Loucy (cell line): Measurements from ENCODE around the gene JPT2.

Experiments
- H2AFZ ChIP-seq: fragments of 200-600 bp; sonication (generic); 2 replicates; pipeline ENCODE4 v1.6.0; 2016; ENCODE audit warnings: antibody characterized with exemption, mild to moderate bottlenecking, low read length, moderate library complexity
- H3F3A ChIP-seq: fragments of 200-600 bp; 2 replicates; pipeline ENCODE4 v1.6.0; 2016; ENCODE audit warnings: antibody characterized with exemption, low read depth, mild to moderate bottlenecking
- H3K27me3 ChIP-seq: fragments of 200-600 bp; sonication (generic); 2 replicates; pipeline ENCODE4 v1.6.1; 2014; ENCODE audit warnings: low read length, mild to moderate bottlenecking; ENCODE audit not compliant: insufficient read depth, poor library complexity, severe bottlenecking
- H3K36me3 ChIP-seq: fragments of 200-600 bp; sonication (generic); 2 replicates; pipeline ENCODE4 v1.6.1; 2016; ENCODE audit warnings: low read length; ENCODE audit not compliant: insufficient read depth
- H3K4me1 ChIP-seq: fragments of 200-600 bp; sonication (generic); 2 replicates; pipeline ENCODE4 v1.5.1; 2014; ENCODE audit warnings: low read length, mild to moderate bottlenecking; ENCODE audit not compliant: insufficient read depth, poor library complexity, severe bottlenecking
- H3K4me2 ChIP-seq: fragments of 200-600 bp; sonication (generic); 2 replicates; pipeline ENCODE4 v1.6.0; 2014; ENCODE audit warnings: antibody characterized with exemption, low read length, low read depth, mild to moderate bottlenecking; ENCODE audit not compliant: poor library complexity, severe bottlenecking
- H3K4me3 ChIP-seq: fragments of 200-600 bp; sonication (generic); 2 replicates; pipeline ENCODE4 v1.5.1; 2014; ENCODE audit warnings: low read length, mild to moderate bottlenecking, mixed read lengths; ENCODE audit not compliant: poor library complexity, severe bottlenecking
- H3K79me2 ChIP-seq: fragments of 200-600 bp; sonication (generic); 2 replicates; pipeline ENCODE4 v1.6.1; 2014; ENCODE audit warnings: low read length; ENCODE audit not compliant: insufficient read depth
- H3K9ac ChIP-seq: fragments of 200-600 bp; sonication (generic); 2 replicates; pipeline ENCODE4 v1.6.0; 2014; ENCODE audit warnings: mild to moderate bottlenecking, low read depth, low read length, moderate library complexity; ENCODE audit not compliant: poor library complexity, severe bottlenecking
- H3K9me2 ChIP-seq: fragments of 200-600 bp; sonication (generic); replicated peaks from 2 replicates; pipeline ENCODE4 v1.6.1; 2016; ENCODE audit warnings: low read depth, low read length, mixed read lengths
- H3K9me3 ChIP-seq: fragments of 200-600 bp; sonication (generic); 2 replicates; pipeline ENCODE4 v1.6.1; 2014; ENCODE audit warnings: mild to moderate bottlenecking, antibody characterized with exemption, low read length, low read depth; ENCODE audit not compliant: insufficient read depth
- H4K20me1 ChIP-seq: fragments of 200-600 bp; sonication (generic); 2 replicates; pipeline ENCODE4 v1.6.0; 2014; ENCODE audit warnings: antibody characterized with exemption, low read length, mild to moderate bottlenecking; ENCODE audit not compliant: insufficient read depth, poor library complexity, severe bottlenecking
- CTCF ChIP-seq: fragments of 200-600 bp; sonication (generic); conservative IDR thresholded peaks from 2 replicates; pipeline ENCODE4 v1.5.1; 2014; ENCODE audit warnings: mild to moderate bottlenecking, antibody characterized with exemption, low read length
- EZH2phosphoT487 ChIP-seq: fragments of 200-600 bp; IDR thresholded peaks from 2 replicates; pipeline ENCODE4 v1.6.1; 2018; ENCODE audit warnings: antibody characterized with exemption, mild to moderate bottlenecking, moderate library complexity, borderline replicate concordance

The JPT2 gene

GRCh38 chr16:1746693-1747195 lies 68.7 kb downstream of the JPT2 start:
- H3K4me2 ChIP-seq = no peak overlapping the region

GRCh38 chr16:1747934-1748333 lies 69.9 kb downstream of the JPT2 start:
- Histone ChIP-seq H3K9me3 (no peaks in the 10 kb centered on the region), H3F3A (no peaks in the 10 kb centered on the region), H3K27me3 (no peaks in the 10 kb centered on the region), H3K4me3 (no peak overlapping the region), H3K36me3 (peaks cover 4% of the 10 kb centered on the region; the same call in 1 of the 2 replicates), H2AFZ (no peak overlapping the region), H3K9me2 (no peaks in the 10 kb centered on the region), H3K4me2 (no peak overlapping the region), H4K20me1 (no peaks in the 10 kb centered on the region), H3K4me1 (no peaks in the 10 kb centered on the region), H3K9ac (no peak overlapping the region), H3K79me2 (no peaks in the 10 kb centered on the region)
- TF ChIP-seq EZH2phosphoT487 (no peak), CTCF (no peak)

More at GRCh38 chr16:1746693-1747195, 68.7 kb downstream of the JPT2 start:
- TF ChIP-seq EZH2phosphoT487 (no peak), CTCF (no peak)
- Histone ChIP-seq H3F3A (no peaks in the 10 kb centered on the region), H3K36me3 (peaks cover 4% of the 10 kb centered on the region; the same call in 1 of the 2 replicates), H2AFZ (no peak overlapping the region), H3K4me3 (no peak overlapping the region), H3K9ac (no peak overlapping the region), H3K4me1 (no peaks in the 10 kb centered on the region), H3K79me2 (no peaks in the 10 kb centered on the region), H4K20me1 (no peaks in the 10 kb centered on the region), H3K9me3 (no peaks in the 10 kb centered on the region), H3K9me2 (no peaks in the 10 kb centered on the region), H3K27me3 (no peaks in the 10 kb centered on the region)

GRCh38 chr16:1749152-1750117 lies 71.4 kb downstream of the JPT2 start:
- no peak for TF ChIP-seq CTCF
- TF ChIP-seq EZH2phosphoT487 = no peak
- H3K9me2 ChIP-seq = no peaks in the 10 kb centered on the region
- H3K27me3 ChIP-seq = no peaks in the 10 kb centered on the region
- H4K20me1 ChIP-seq = no peaks in the 10 kb centered on the region
- H3K36me3 ChIP-seq = peaks cover 4% of the 10 kb centered on the region; the same call in 1 of the 2 replicates
- H3K4me1 ChIP-seq = no peaks in the 10 kb centered on the region
- H2AFZ ChIP-seq = no peak overlapping the region
- no peak overlapping the region for H3K4me3 ChIP-seq
- no peaks in the 10 kb centered on the region for H3K9me3 ChIP-seq
- H3K4me2 ChIP-seq = no peak overlapping the region
- H3K9ac ChIP-seq = no peak overlapping the region
- no peaks in the 10 kb centered on the region for H3F3A ChIP-seq
- H3K79me2 ChIP-seq = no peaks in the 10 kb centered on the region
